ENCODE results near the gene FAM210A.

The FAM210A gene

GRCh38 chr18:13626544-13626908 lies 99.8 kb downstream of the FAM210A start:
- no peaks in the 10 kb centered on the region for H3K27me3 ChIP-seq (ENCODE audit: insufficient read depth, low read length)

GRCh38 chr18:13625843-13626543 lies 100.4 kb downstream of the FAM210A start:
- H3K4me1 ChIP-seq (ENCODE audit: insufficient read depth, low read length, severe bottlenecking), result peaks cover 72% of the 10 kb centered on the region
- H3K27me3 ChIP-seq (ENCODE audit: insufficient read depth, low read length), result no peaks in the 10 kb centered on the region
- no peaks in the 10 kb centered on the region for H3F3A ChIP-seq (ENCODE audit: insufficient read depth, low read length)
- peaks cover 91% of the 10 kb centered on the region for H3K36me3 ChIP-seq (ENCODE audit: insufficient read depth, low read length)
- H3K4me3 ChIP-seq (ENCODE audit: low read depth, low read length, poor library complexity, severe bottlenecking), result no peak overlapping the region
- H3K79me2 ChIP-seq (ENCODE audit: insufficient read depth, low read length), result peaks cover 35% of the 10 kb centered on the region
- H3K9ac ChIP-seq (ENCODE audit: low read length), result no peak overlapping the region
- H3K4me2 ChIP-seq (ENCODE audit: low read length), result no peak overlapping the region; the same call in 1 of the 2 replicates
- H2AFZ ChIP-seq (ENCODE audit: low read length), result no peak overlapping the region
- peak overlapping the region; percentile 62 for H3K27ac ChIP-seq (ENCODE audit: low read depth, low read length, poor library complexity, severe bottlenecking)
- TF ChIP-seq CTCF (IDR thresholded peaks at IDR 0.05; ENCODE audit: low read length), result no peak
- no peak for TF ChIP-seq EZH2 (IDR thresholded peaks at IDR 0.05; ENCODE audit: borderline replicate concordance, low read length)
- H4K20me1 ChIP-seq (ENCODE audit: insufficient read depth, low read length), result no peaks in the 10 kb centered on the region
- no peaks in the 10 kb centered on the region for H3K9me2 ChIP-seq (ENCODE audit: low read depth, low read length)
- H3K9me3 ChIP-seq (ENCODE audit: low read length), result 0 out of 2 replicates have a peak, but pooled peaks cover 2% of the 10 kb centered on the region

More at GRCh38 chr18:13626544-13626908, 99.8 kb downstream of the FAM210A start:
- no peak overlapping the region for H3K9ac ChIP-seq (ENCODE audit: low read length)
- no peaks in the 10 kb centered on the region for H3K9me2 ChIP-seq (ENCODE audit: low read depth, low read length)
- H3F3A ChIP-seq (ENCODE audit: insufficient read depth, low read length), result no peaks in the 10 kb centered on the region
- H3K4me1 ChIP-seq (ENCODE audit: insufficient read depth, low read length, severe bottlenecking), result peaks cover 72% of the 10 kb centered on the region
- H3K27ac ChIP-seq (ENCODE audit: low read depth, low read length, poor library complexity, severe bottlenecking), result peak overlapping the region; percentile 62
- H3K4me2 ChIP-seq (ENCODE audit: low read length), result no peak overlapping the region
- H3K4me3 ChIP-seq (ENCODE audit: low read depth, low read length, poor library complexity, severe bottlenecking), result no peak overlapping the region
- H2AFZ ChIP-seq (ENCODE audit: low read length), result no peak overlapping the region
- TF ChIP-seq EZH2 (IDR thresholded peaks at IDR 0.05; ENCODE audit: borderline replicate concordance, low read length), result no peak
- no peak for TF ChIP-seq CTCF (IDR thresholded peaks at IDR 0.05; ENCODE audit: low read length)
- peaks cover 39% of the 10 kb centered on the region for H3K79me2 ChIP-seq (ENCODE audit: insufficient read depth, low read length)
- 0 out of 2 replicates have a peak, but pooled peaks cover 7% of the 10 kb centered on the region for H3K9me3 ChIP-seq (ENCODE audit: low read length)
- no peaks in the 10 kb centered on the region for H4K20me1 ChIP-seq (ENCODE audit: insufficient read depth, low read length)
- peaks cover 91% of the 10 kb centered on the region for H3K36me3 ChIP-seq (ENCODE audit: insufficient read depth, low read length)

GRCh38 chr18:13625355-13625754 lies 101.0 kb downstream of the FAM210A start:
- no peak overlapping the region; the same call in 1 of the 2 replicates for H3K4me2 ChIP-seq (ENCODE audit: low read length)
- no peaks in the 10 kb centered on the region for H3K9me3 ChIP-seq (ENCODE audit: low read length)
- peak overlapping the region; percentile 50 for H3K27ac ChIP-seq (ENCODE audit: low read depth, low read length, poor library complexity, severe bottlenecking)
- no peaks in the 10 kb centered on the region for H3K9me2 ChIP-seq (ENCODE audit: low read depth, low read length)
- H3F3A ChIP-seq (ENCODE audit: insufficient read depth, low read length), result no peaks in the 10 kb centered on the region
- H4K20me1 ChIP-seq (ENCODE audit: insufficient read depth, low read length), result no peaks in the 10 kb centered on the region
- TF ChIP-seq EZH2 (IDR thresholded peaks at IDR 0.05; ENCODE audit: borderline replicate concordance, low read length), result no peak
- TF ChIP-seq CTCF (IDR thresholded peaks at IDR 0.05; ENCODE audit: low read length), result peak; percentile 14; the same call in 1 of the 2 replicates
- H3K27me3 ChIP-seq (ENCODE audit: insufficient read depth, low read length), result no peaks in the 10 kb centered on the region
- no peak overlapping the region; the same call in 1 of the 2 replicates for H3K9ac ChIP-seq (ENCODE audit: low read length)
- peaks cover 33% of the 10 kb centered on the region for H3K79me2 ChIP-seq (ENCODE audit: insufficient read depth, low read length)
- peaks cover 90% of the 10 kb centered on the region for H3K36me3 ChIP-seq (ENCODE audit: insufficient read depth, low read length)
- peaks cover 77% of the 10 kb centered on the region for H3K4me1 ChIP-seq (ENCODE audit: insufficient read depth, low read length, severe bottlenecking)
- H3K4me3 ChIP-seq (ENCODE audit: low read depth, low read length, poor library complexity, severe bottlenecking), result no peak overlapping the region
- H2AFZ ChIP-seq (ENCODE audit: low read length), result no peak overlapping the region

Measured in OCI-LY1 (cell line).